Endothelial cell (in vitro differentiated cells): ENCODE measurements around the gene STAT5B. TPM values are rescaled to one million over a fixed set of nuclear protein-coding genes. Genes with fewer than 3 reads are reported as not detected.
"Not testable (repeated sequence)": the region's sequence is repeated elsewhere in the genome, so short reads cannot be mapped to it uniquely, and the experiment has no call there.

Experiments used
- DNase-seq: peaks from one replicate; pipeline ENCODE4 v3.0.0; 2021; ENCODE audit warnings: low spot score
- H3K27ac Mint-ChIP-seq: one replicate; pipeline ENCODE4 v1.8.0; 2021; ENCODE audit warnings: mixed read lengths, inconsistent platforms; ENCODE audit not compliant: unreplicated experiment
- H3K27me3 Mint-ChIP-seq: one replicate; pipeline ENCODE4 v1.8.0; 2021; ENCODE audit warnings: mild to moderate bottlenecking, moderate library complexity, mixed read lengths, inconsistent platforms; ENCODE audit not compliant: unreplicated experiment
- H3K36me3 Mint-ChIP-seq: one replicate; pipeline ENCODE4 v1.8.0; 2021; ENCODE audit warnings: mild to moderate bottlenecking, low read depth, mixed read lengths, inconsistent platforms; ENCODE audit not compliant: unreplicated experiment
- H3K4me1 Mint-ChIP-seq: one replicate; pipeline ENCODE4 v1.8.0; 2021; ENCODE audit warnings: mild to moderate bottlenecking, mixed read lengths, inconsistent platforms; ENCODE audit not compliant: unreplicated experiment
- H3K4me3 Mint-ChIP-seq: one replicate; pipeline ENCODE4 v1.8.0; 2021; ENCODE audit warnings: mild to moderate bottlenecking, mixed read lengths, inconsistent platforms; ENCODE audit not compliant: unreplicated experiment
- H3K9me3 Mint-ChIP-seq: one replicate; pipeline ENCODE4 v1.8.0; 2021; ENCODE audit warnings: mixed read lengths, inconsistent platforms; ENCODE audit not compliant: unreplicated experiment
- total RNA-seq: library from RNA; stranded (reverse); fragmentation: NEBNext Ultra II Directional; extraction: Animal tissue kit (Norgen Biotek cat#: 25700); gene quantifications from one replicate; pipeline ENCODE4 v1.2.1, GENCODE V29; 2021; ENCODE audit not compliant: unreplicated experiment
- TF ChIP-seq, protein P1 (sequence below): fragments of 200-600 bp; sonication (generic); IDR thresholded peaks from one replicate; pipeline ENCODE4 v1.5.0; 2021; ENCODE audit warnings: antibody characterized with exemption; ENCODE audit not compliant: unreplicated experiment

STAT5B gene
- total RNA-seq, 1 donor from 2014 or later: 40.2 TPM

DNA sequence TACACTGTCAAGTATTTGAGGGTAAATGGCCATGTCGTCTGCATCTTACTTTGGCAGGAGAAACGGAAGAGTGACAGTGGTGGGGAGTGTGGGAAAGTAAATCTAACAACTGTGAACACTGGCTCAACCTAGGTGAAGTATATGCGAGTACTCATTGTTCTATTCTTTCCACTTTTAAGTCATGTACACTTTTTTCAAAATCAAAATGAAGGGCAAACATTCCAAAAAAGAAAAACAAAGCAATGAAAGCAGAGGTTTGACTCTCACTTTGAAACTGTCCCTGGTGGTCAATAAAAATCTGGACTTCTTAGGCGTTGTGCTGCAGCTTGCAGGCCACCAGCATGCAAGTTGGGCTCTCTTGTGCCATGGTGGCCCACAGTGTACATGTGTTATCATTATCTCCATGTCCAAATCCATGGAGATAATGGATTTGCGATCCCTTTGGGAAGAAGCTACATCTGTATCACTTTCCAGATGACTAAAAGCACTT is 32.7 kb downstream of the STAT5B start:
- H3K27ac Mint-ChIP-seq: no peak overlapping the region

DNA sequence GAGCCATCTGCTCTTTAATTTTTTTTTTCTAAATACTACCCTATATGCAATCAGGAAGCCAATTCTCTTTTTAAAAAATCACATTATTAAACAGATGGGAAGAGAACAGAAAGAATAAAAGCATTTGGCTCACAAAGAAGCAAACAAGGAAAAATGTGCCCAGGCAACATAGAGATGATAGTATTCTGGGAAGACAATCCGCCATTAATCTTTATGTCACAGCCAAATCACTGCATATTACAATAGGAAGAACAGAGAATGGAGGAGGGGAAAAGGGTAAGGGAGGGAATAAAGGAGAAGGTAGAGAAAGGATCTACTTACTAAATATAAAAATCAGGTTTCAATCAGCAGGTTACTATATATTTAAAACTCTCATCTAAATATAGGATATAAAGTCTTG is 34.3 kb downstream of the STAT5B start:
- no peak for DNase-seq
- TF ChIP-seq, protein P1, sequence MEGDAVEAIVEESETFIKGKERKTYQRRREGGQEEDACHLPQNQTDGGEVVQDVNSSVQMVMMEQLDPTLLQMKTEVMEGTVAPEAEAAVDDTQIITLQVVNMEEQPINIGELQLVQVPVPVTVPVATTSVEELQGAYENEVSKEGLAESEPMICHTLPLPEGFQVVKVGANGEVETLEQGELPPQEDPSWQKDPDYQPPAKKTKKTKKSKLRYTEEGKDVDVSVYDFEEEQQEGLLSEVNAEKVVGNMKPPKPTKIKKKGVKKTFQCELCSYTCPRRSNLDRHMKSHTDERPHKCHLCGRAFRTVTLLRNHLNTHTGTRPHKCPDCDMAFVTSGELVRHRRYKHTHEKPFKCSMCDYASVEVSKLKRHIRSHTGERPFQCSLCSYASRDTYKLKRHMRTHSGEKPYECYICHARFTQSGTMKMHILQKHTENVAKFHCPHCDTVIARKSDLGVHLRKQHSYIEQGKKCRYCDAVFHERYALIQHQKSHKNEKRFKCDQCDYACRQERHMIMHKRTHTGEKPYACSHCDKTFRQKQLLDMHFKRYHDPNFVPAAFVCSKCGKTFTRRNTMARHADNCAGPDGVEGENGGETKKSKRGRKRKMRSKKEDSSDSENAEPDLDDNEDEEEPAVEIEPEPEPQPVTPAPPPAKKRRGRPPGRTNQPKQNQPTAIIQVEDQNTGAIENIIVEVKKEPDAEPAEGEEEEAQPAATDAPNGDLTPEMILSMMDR: no peak

More for the DNA sequence above, 32.7 kb downstream of the STAT5B start:
- Mint-ChIP-seq H3K4me1 (peaks cover 17% of the 10 kb centered on the region), H3K4me3 (no peak overlapping the region), H3K9me3 (no peaks in the 10 kb centered on the region), H3K27me3 (no peaks in the 10 kb centered on the region), H3K36me3 (no peaks in the 10 kb centered on the region)
- DNase-seq: no peak
- TF ChIP-seq, protein P1: no peak

DNA sequence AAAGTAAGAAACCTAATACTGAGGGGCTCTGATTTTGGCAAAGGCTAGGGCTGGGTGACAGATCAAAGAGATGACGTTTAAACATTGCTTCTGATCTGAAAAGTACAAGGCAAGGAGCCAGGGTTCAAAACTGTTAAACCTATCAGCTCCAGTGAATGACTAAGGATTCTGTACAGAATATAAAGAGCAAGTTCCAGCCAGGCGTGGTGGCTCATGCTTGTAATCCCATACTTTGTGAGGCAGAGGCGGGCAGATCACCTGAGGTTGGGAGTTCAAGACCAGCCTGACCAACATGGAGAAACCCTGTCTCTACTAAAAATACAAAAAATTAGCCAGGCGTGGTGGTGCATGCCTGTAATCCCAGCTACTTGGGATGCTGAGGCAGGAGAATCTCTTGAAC is 35.3 kb downstream of the STAT5B start:
- not testable (repeated sequence) for H3K27me3 Mint-ChIP-seq, H3K9me3 Mint-ChIP-seq, H3K4me1 Mint-ChIP-seq, H3K27ac Mint-ChIP-seq, DNase-seq, H3K36me3 Mint-ChIP-seq, H3K4me3 Mint-ChIP-seq

More for the DNA sequence above, 34.3 kb downstream of the STAT5B start:
- no peak overlapping the region for H3K27ac Mint-ChIP-seq
- no peak overlapping the region for H3K4me3 Mint-ChIP-seq
- H3K9me3 Mint-ChIP-seq: no peaks in the 10 kb centered on the region
- H3K36me3 Mint-ChIP-seq: no peaks in the 10 kb centered on the region
- H3K27me3 Mint-ChIP-seq: no peaks in the 10 kb centered on the region
- H3K4me1 Mint-ChIP-seq: peaks cover 10% of the 10 kb centered on the region

DNA sequence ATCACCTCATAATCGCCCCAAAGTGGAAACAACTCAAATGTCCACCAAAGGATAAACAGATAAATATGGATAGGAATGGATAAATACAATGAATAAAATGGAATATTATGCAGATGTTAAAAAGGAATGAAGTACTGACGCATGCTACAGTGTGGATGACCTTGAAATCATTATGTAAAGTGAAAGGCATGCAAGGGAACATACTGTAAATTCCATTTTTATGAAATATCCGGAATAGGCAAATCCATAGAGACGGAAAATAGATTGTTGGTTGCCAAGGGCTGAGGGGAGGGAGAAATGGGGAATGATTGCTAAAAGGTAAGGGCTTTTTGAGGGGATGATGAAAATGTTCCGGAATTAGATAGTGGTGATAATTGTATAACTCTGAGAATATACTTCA is 36.0 kb downstream of the STAT5B start:
- no peak for DNase-seq
- TF ChIP-seq, protein P1: no peak
- Mint-ChIP-seq H3K9me3 (no peaks in the 10 kb centered on the region), H3K4me3 (no peak overlapping the region), H3K36me3 (no peaks in the 10 kb centered on the region), H3K27me3 (no peaks in the 10 kb centered on the region), H3K4me1 (peaks cover 5% of the 10 kb centered on the region), H3K27ac (no peak overlapping the region)

DNA sequence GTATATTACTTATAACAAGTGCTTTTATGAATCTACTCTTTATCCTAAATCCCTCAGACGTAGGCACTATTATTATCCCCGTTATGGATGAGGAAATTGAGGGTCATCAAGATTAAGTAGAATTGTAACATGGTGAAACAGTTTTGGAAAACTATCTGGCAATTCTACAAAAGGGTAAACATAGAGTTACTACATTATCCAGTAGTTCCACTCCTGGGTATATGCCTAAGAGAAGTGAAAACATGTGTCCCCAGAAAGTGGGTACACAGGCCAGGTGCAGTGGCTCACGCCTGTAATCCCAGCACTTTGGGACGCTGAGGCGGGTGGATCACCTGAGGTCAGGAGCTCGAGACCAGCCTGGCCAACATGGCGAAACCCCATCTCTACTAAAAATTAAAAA is 36.6 kb downstream of the STAT5B start:
- not testable (repeated sequence) for H3K4me3 Mint-ChIP-seq, H3K27ac Mint-ChIP-seq, H3K9me3 Mint-ChIP-seq, H3K4me1 Mint-ChIP-seq, DNase-seq, H3K27me3 Mint-ChIP-seq, H3K36me3 Mint-ChIP-seq

DNA sequence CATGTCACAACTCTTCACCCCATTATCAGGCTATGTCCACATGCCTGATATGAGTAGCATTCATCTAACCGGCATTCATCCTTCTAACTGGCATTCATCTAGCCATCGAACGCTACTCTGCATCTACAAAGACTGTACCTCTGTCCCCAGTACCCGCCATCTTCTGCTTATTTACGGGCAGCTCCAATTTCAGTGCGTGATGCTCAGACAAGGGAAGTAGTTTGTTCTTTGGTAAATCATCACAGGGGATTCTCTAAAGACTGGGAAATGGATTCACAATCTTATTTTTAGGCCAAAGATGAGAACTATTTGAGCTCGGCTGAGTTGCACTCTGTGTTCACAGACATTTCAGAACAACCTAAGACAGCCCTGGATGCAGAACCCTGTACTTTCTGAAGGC is 39.4 kb downstream of the STAT5B start:
- H3K4me3 Mint-ChIP-seq: no peak overlapping the region
- no peak overlapping the region for H3K27ac Mint-ChIP-seq
- no peak for DNase-seq
- TF ChIP-seq, protein P1: no peak
- no peaks in the 10 kb centered on the region for H3K36me3 Mint-ChIP-seq
- H3K4me1 Mint-ChIP-seq: no peaks in the 10 kb centered on the region
- no peaks in the 10 kb centered on the region for H3K9me3 Mint-ChIP-seq
- no peaks in the 10 kb centered on the region for H3K27me3 Mint-ChIP-seq
